GM18870 (cell line): ENCODE data around the gene AIP.
"Not testable (repeated sequence)": the region's sequence is repeated elsewhere in the genome, so short reads cannot be mapped to it uniquely, and the experiment has no call there.

ENCODE experiments used
- ATAC-seq: cut with Tn5 transposase; IDR thresholded peaks from one replicate; pipeline ENCODE4 v1.9.1; 2021; ENCODE audit warnings: moderate library complexity; ENCODE audit not compliant: unreplicated experiment

Gene AIP

GRCh38 chr11:67448220-67448609, 34.6 kb upstream of the AIP start:
- no peak for ATAC-seq

GRCh38 chr11:67449116-67449844, 33.5 kb upstream of the AIP start:
- ATAC-seq: no peak

GRCh38 chr11:67450796-67451657, 31.8 kb upstream of the AIP start:
- ATAC-seq: no peak

GRCh38 chr11:67451658-67451976, 31.2 kb upstream of the AIP start:
- ATAC-seq: no peak

GRCh38 chr11:67452141-67452952, 30.5 kb upstream of the AIP start, which contains the start of gene GPR152:
Gene GPR152 (minus strand): TSS chr11:67452729. CDS start chr11:67452724, 5 bp downstream.
- no peak for ATAC-seq

- ATAC-seq: no peak
These were observed 28.8 kb upstream of the AIP start for GRCh38 chr11:67453816-67454732.

- no peak for ATAC-seq
These were observed 27.8 kb upstream of the AIP start, which contains the start of gene CABP4 for GRCh38 chr11:67455054-67455453. Gene CABP4 (plus strand): TSS chr11:67455354. CDS start chr11:67455424, 70 bp downstream.

GRCh38 chr11:67456068-67456705, 26.6 kb upstream of the AIP start:
- no peak for ATAC-seq

GRCh38 chr11:67457453-67457852, 25.4 kb upstream of the AIP start:
- ATAC-seq: no peak

GRCh38 chr11:67458266-67458665, 24.6 kb upstream of the AIP start:
- ATAC-seq: no peak

GRCh38 chr11:67463186-67463585, 19.6 kb upstream of the AIP start:
- no peak for ATAC-seq

GRCh38 chr11:67463680-67464410, 19.0 kb upstream of the AIP start:
- ATAC-seq: no peak

- no peak for ATAC-seq
These were observed 18.2 kb upstream of the AIP start for GRCh38 chr11:67464411-67465188.

- ATAC-seq: no peak
These were observed 17.7 kb upstream of the AIP start for GRCh38 chr11:67465189-67465510.

- ATAC-seq: not testable (repeated sequence)
These were observed 17.3 kb upstream of the AIP start for GRCh38 chr11:67465530-67465929.

- no peak for ATAC-seq
These were observed 16.5 kb upstream of the AIP start for GRCh38 chr11:67466367-67466766.

- ATAC-seq: no peak
These were observed 15.7 kb upstream of the AIP start for GRCh38 chr11:67466962-67467771.

GRCh38 chr11:67468056-67468455, 14.8 kb upstream of the AIP start:
- ATAC-seq: no peak
